HG03439 (cell line): ENCODE data around the gene ZDHHC21.

Source experiments
- ATAC-seq: cut with Tn5 transposase; IDR thresholded peaks from one replicate; pipeline ENCODE4 v1.9.1; 2021; ENCODE audit warnings: mild to moderate bottlenecking, moderate library complexity; ENCODE audit not compliant: unreplicated experiment

ZDHHC21 gene

GRCh38 chr9:14618836-14619420 lies 74.3 kb downstream of the ZDHHC21 start:
- no peak for ATAC-seq

GRCh38 chr9:14616188-14616982 lies 76.8 kb downstream of the ZDHHC21 start:
- ATAC-seq = peak; percentile 81

- ATAC-seq = no peak
Measured at GRCh38 chr9:14608540-14608939, 84.7 kb downstream of the ZDHHC21 start.

- ATAC-seq = no peak
Measured at GRCh38 chr9:14597171-14597799, 95.9 kb downstream of the ZDHHC21 start.

- no peak for ATAC-seq
Measured at GRCh38 chr9:14593406-14593805, 99.8 kb downstream of the ZDHHC21 start.

- ATAC-seq = no peak
Measured at GRCh38 chr9:14591411-14591810, 101.8 kb downstream of the ZDHHC21 start.

- peak; percentile 99 for ATAC-seq
Measured at GRCh38 chr9:14585730-14586473, 107.3 kb downstream of the ZDHHC21 start.

GRCh38 chr9:14584571-14584970 lies 108.7 kb downstream of the ZDHHC21 start:
- no peak for ATAC-seq

- no peak for ATAC-seq
Measured at GRCh38 chr9:14578030-14578429, 115.2 kb downstream of the ZDHHC21 start.

GRCh38 chr9:14574173-14574572 lies 119.1 kb downstream of the ZDHHC21 start:
- no peak for ATAC-seq

GRCh38 chr9:14573319-14573718 lies 119.9 kb downstream of the ZDHHC21 start:
- no peak for ATAC-seq

GRCh38 chr9:14565352-14566016 lies 127.7 kb downstream of the ZDHHC21 start:
- no peak for ATAC-seq

- ATAC-seq = no peak
Measured at GRCh38 chr9:14563902-14564624, 129.2 kb downstream of the ZDHHC21 start.

- no peak for ATAC-seq
Measured at GRCh38 chr9:14561929-14562405, 131.3 kb downstream of the ZDHHC21 start.
